ENCODE measurements around the gene NFRKB.

Gene NFRKB

DNA sequence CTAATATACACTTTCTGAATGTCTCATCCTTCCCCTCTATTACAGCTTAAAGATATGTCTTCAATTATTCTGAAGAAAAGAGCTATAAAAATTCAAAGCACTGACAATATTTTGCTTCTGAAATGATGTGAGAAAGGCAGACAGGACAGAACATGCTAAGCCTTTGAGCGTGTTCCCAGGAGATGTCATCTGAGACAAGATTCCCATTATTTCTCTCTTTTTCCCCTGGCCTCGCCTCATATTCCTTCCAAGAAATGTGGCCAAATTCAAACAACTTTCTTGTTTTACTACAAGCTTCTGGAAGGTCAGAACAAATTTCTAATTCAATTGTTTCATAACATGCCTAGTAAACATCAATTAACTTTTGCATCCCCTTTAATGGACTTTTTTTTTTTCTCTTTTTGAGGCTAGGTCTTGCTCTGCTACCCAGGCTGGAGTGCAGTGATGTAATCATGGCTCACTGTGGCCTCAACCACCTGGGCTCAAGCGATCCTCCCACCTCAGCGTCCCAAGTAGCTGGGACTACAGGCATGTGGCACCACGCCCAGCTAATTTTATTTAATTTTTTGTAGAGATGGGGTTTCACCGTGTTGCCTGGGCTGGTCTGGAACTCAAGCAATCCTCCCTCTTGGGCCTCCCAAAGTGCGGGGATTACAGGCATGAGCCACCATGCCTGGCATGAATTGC lies 37.1 kb upstream of the NFRKB start:
- Histone ChIP-seq H3K4me3 (ENCODE audit: low read depth, low read length) (no peak overlapping the region), H3K27me3 (ENCODE audit: control insufficient read depth, insufficient read depth, low read length) (no peaks in the 10 kb centered on the region), H3K27ac (no peak overlapping the region), H3K9ac (no peak overlapping the region), H3K9me3 (ENCODE audit: control insufficient read depth, low read length) (no peaks in the 10 kb centered on the region), H3K79me2 (no peaks in the 10 kb centered on the region), H3K4me1 (no peaks in the 10 kb centered on the region), H2AFZ (no peak overlapping the region), H3K36me3 (ENCODE audit: control insufficient read depth, insufficient read depth, low read length) (no peaks in the 10 kb centered on the region), H3K4me2 (ENCODE audit: low read length) (no peak overlapping the region)
- TF ChIP-seq, protein P1, sequence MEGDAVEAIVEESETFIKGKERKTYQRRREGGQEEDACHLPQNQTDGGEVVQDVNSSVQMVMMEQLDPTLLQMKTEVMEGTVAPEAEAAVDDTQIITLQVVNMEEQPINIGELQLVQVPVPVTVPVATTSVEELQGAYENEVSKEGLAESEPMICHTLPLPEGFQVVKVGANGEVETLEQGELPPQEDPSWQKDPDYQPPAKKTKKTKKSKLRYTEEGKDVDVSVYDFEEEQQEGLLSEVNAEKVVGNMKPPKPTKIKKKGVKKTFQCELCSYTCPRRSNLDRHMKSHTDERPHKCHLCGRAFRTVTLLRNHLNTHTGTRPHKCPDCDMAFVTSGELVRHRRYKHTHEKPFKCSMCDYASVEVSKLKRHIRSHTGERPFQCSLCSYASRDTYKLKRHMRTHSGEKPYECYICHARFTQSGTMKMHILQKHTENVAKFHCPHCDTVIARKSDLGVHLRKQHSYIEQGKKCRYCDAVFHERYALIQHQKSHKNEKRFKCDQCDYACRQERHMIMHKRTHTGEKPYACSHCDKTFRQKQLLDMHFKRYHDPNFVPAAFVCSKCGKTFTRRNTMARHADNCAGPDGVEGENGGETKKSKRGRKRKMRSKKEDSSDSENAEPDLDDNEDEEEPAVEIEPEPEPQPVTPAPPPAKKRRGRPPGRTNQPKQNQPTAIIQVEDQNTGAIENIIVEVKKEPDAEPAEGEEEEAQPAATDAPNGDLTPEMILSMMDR (IDR thresholded peaks at IDR 0.05): no peak

DNA sequence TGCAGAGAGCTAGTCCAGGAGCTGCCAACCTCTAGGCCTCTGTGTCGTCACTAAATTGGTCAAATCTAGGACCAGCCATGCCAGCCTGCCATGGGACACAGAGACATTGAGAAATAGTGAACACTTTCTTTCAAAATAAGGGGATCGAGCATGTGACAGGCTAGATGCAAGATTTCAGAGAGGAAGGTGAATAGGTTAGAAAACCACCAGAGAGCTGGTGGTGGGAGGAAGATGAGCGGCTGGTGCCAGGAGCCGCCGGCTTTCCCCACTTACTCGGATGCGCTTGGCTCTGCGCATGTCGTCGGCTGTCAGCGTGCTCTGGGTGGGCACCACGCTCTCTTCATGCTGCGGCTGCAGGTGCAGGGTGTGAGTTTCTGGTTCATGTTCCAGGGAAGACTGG lies 35.4 kb upstream of the NFRKB start:
- Histone ChIP-seq H3K9ac (no peak overlapping the region), H3K4me2 (ENCODE audit: low read length) (no peak overlapping the region), H3K9me3 (ENCODE audit: control insufficient read depth, low read length) (no peaks in the 10 kb centered on the region), H3K27ac (no peak overlapping the region), H2AFZ (no peak overlapping the region), H3K4me1 (no peaks in the 10 kb centered on the region), H3K79me2 (no peaks in the 10 kb centered on the region), H3K36me3 (ENCODE audit: control insufficient read depth, insufficient read depth, low read length) (no peaks in the 10 kb centered on the region), H3K4me3 (ENCODE audit: low read depth, low read length) (no peak overlapping the region), H3K27me3 (ENCODE audit: control insufficient read depth, insufficient read depth, low read length) (no peaks in the 10 kb centered on the region)
- TF ChIP-seq, protein P1 (IDR thresholded peaks at IDR 0.05): no peak

DNA sequence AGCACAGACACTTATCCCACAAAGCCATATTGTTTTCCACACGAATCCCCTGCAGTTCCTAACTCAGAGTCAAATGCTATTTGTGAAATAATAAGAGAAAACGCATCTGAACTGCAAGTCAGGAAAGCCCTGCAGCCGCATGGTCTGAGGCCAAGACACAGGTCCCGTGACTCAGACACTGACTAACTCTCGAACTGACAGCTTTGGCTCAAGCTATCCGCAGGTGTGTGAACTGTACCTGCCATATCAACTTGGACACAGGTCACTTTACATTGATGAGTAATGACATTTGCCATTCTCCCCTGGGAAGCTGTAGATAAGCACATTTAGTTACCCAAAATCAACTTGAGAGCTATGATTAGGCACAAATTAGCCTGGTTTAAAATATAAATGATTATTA lies 34.9 kb upstream of the NFRKB start:
- Histone ChIP-seq H3K9ac (no peak overlapping the region), H3K9me3 (ENCODE audit: control insufficient read depth, low read length) (no peaks in the 10 kb centered on the region), H3K27me3 (ENCODE audit: control insufficient read depth, insufficient read depth, low read length) (no peaks in the 10 kb centered on the region), H3K4me3 (ENCODE audit: low read depth, low read length) (no peak overlapping the region), H3K79me2 (no peaks in the 10 kb centered on the region), H3K4me2 (ENCODE audit: low read length) (no peak overlapping the region), H2AFZ (no peak overlapping the region), H3K27ac (no peak overlapping the region), H3K4me1 (no peaks in the 10 kb centered on the region), H3K36me3 (ENCODE audit: control insufficient read depth, insufficient read depth, low read length) (no peaks in the 10 kb centered on the region)
- TF ChIP-seq, protein P1 (IDR thresholded peaks at IDR 0.05): no peak

DNA sequence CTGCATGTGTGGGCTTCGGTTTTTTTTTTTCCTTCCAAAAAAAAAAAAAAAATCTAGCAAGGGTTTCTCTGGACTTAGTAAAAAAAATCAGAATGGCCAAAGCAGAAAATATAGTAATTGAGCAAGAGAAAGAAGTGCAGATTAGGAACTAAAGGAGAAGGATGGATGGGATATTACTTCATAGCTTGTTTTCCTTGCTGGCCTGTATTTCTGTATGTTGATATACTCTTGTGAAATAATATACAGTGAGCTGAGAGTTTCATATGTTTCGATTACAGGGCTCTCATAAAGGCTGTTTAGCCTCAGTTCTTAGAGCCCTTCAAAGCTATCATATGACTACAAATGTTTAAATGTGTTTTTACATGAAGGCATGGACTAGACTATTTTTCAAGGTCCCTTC lies 34.3 kb upstream of the NFRKB start:
- Histone ChIP-seq H3K9ac (no peak overlapping the region), H3K79me2 (no peaks in the 10 kb centered on the region), H3K27me3 (ENCODE audit: control insufficient read depth, insufficient read depth, low read length) (no peaks in the 10 kb centered on the region), H2AFZ (no peak overlapping the region), H3K27ac (no peak overlapping the region), H3K4me2 (ENCODE audit: low read length) (no peak overlapping the region), H3K9me3 (ENCODE audit: control insufficient read depth, low read length) (no peaks in the 10 kb centered on the region), H3K4me3 (ENCODE audit: low read depth, low read length) (no peak overlapping the region), H3K4me1 (no peaks in the 10 kb centered on the region), H3K36me3 (ENCODE audit: control insufficient read depth, insufficient read depth, low read length) (no peaks in the 10 kb centered on the region)
- TF ChIP-seq, protein P1 (IDR thresholded peaks at IDR 0.05): no peak
